ENCODE results near the gene RNF212B.
A peak's percentile ranks its signal among the peaks of the same experiment; 100 is the strongest.
"Not testable (repeated sequence)": the region's sequence is repeated elsewhere in the genome, so short reads cannot be mapped to it uniquely, and the experiment has no call there.

Gene RNF212B

DNA sequence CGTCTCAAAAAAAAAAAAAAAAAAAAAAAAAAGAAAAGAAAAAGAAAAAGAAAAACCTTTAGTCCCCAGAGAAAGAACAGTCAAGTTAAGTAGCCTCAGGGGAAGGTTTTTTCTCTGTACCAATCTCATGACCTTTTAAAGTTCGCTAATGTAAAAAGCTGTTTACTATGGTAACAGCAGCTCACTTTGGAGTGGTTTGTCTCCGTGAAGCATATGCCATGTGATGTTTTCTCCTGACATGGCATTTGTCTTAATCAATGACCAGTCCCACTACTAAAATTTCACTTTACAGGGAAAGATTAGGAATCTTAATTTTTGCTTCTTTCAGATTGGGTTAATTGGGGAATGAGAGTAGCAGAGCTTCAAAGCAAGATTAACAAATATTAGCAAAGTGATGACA lies 4.3 kb downstream of the RNF212B start:
- DNase-seq (ENCODE audit: low read depth in 2 of 2): no peak

GRCh38 chr14:23243066-23243465 lies 5.3 kb downstream of the RNF212B start:
- no peak for DNase-seq (ENCODE audit: low read depth in 2 of 2)

DNA sequence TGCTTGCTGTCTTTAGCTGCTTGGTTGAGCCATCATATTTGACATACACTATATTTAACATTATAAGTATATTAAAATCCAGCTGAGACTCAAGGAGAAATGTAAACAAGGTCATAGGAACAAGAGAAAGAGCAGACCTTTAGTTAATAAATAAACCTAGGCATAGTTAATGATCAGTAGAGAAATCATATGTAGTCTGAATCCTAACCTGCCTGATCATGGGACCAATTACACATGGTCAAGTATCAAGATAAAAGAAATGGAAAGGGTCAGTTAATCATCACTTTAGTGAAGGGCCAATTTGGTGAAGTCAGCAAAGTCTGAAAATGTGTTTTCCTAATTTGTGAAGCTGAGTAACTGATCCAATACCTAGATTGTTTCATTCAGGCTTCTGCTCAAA lies 7.5 kb downstream of the RNF212B start:
- no peak for DNase-seq (ENCODE audit: low read depth in 2 of 2)

DNA sequence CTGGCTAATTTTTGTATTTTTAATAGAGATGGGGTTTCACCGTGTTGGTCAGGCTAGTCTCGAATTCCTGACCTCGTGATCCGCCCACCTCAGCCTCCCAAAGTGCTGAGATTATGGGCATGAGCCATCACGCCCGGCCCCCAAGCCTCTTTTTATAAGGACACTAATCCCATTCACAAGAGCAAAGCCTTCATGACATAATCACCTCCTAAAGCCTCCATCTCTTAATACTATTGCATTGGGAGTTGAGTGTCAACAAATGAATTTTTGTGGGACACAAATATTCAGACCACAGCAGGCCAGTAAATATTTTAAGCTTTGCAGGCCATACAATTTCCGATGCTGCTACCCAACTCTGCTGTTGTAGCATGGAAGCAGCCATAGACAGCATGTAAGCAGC lies 10.9 kb downstream of the RNF212B start:
- DNase-seq (ENCODE audit: low read depth in 2 of 2): no peak

GRCh38 chr14:23249824-23250223 lies 12.1 kb downstream of the RNF212B start:
- no peak for DNase-seq (ENCODE audit: low read depth in 2 of 2)

DNA sequence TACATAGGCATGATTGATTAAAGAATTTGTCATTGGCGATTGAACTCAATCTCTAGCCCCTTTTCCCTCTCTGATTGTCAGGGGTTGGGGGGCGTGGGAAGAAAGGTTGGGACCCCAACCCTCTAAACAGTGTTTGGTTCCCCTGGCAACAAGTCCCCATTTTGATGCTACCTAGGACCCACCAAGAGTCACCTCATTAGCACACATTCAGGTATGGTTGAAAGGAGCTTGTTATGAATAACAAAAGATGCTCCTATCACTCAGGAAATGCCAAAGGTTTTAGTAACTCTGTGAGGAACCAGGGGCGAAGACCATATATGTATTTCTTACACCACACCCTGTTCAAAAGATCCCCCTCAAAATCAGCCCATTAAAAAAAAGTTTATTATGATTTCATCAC lies 14.3 kb downstream of the RNF212B start:
- no peak for DNase-seq (ENCODE audit: low read depth in 2 of 2)

DNA sequence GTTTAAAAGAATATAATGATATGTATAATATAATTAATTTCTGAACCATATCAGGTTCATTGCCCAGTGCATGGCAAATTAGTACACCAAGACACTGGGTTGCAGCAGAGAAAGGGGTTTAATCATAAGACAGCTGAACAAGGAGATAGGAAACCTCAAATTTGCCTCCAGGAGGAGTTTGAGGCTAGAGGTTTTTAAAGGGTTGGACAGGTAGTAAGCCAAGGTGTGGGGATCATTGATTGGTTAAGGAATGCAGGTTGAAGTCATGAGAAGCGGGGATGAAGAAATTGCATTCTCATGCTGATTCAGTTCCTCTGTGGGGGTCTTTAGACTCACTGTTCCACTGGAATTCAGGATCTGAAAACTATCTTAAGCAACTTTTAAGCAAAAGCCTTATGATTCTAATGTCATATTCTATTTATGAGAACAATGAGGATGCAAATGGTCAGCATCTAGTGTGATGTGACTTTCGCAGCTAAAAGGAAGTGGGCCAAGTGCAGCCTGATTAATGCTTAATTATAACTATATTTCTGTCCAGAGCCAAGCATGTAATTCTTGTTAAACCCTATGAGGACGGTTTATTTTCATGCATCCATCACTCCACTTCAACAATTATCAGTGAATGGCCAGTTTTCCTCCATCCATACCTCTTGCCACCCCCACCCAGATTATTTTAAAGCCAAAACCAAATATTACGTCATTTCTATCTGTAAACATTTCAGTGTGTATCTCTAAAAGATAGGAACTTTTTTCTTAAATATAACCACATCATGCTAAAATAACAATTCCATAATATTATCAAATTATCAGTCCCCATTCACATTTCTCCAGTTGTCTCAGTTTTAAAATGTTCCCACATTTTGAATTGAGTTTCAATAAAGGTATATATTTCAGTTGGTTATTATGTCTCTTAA lies 14.9 kb downstream of the RNF212B start:
- no peak for DNase-seq (ENCODE audit: low read depth in 2 of 2)

GRCh38 chr14:23258256-23258655 lies 20.5 kb downstream of the RNF212B start:
- no peak for DNase-seq (ENCODE audit: low read depth in 2 of 2)

DNA sequence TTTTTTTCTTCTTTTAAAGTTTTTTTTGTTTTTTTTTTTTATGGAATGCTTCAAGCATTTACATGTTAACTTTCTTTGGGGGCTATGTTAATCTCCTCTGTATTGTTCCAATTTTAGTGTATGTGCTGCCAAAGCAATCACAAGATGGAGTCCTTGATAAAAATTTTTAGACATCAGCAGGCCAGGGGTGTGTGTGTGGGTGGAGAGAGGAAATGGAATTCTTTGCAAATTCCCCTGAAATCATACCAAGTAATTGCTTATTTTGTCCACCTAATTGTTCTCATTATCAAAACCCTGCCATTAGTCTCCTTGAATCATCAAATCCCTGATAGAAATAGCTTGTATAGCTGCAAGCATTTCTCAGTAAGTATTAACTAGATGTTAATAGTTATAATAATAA lies 21.7 kb downstream of the RNF212B start:
- DNase-seq (ENCODE audit: low read depth in 2 of 2): no peak

DNA sequence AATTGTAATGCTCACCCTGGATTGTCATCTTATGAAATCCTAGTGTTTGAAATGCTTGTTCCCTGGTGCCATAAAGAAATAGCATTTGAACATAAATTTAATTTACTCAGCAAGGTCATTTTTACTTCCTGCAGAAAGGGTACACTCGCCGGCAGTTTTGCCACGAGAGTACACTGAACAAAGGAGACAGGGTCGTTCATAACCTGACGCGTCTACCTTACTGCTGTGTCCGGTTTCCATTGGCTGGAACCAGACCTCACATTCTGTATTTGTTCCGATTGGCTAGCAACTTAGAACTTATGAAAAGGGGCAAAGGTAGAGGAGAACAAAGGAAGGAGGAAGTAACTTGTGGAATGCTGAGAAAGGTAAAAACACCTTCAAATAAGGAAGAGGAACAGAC lies 23.1 kb downstream of the RNF212B start:
- DNase-seq (ENCODE audit: low read depth in 2 of 2): not testable (repeated sequence)

GRCh38 chr14:23269193-23269592 lies 31.5 kb downstream of the RNF212B start:
- no peak for DNase-seq (ENCODE audit: low read depth in 2 of 2)

DNA sequence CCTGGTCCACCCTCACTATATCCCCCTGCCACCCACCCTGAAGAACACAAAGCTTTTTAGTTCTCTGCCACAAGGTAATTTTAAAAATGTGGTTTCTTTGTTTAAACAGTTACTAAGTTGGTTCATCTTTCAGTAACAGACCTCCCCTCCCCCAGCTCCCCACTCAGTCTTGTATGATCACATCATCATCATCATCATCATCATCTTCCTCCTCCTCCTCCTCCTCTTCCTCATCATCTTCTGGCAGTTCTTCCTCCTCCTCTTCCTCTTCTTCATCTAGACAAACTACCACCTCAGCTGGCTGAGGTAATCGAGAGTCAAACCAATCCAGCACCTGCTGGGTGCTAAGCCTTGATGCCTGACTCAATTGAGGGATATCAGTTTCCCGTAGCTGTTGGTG lies 37.7 kb downstream of the RNF212B start:
- no peak for DNase-seq (ENCODE audit: low read depth in 2 of 2)

GRCh38 chr14:23277189-23277588 lies 39.5 kb downstream of the RNF212B start:
- DNase-seq (ENCODE audit: low read depth in 2 of 2): no peak

- not testable (repeated sequence) for DNase-seq (ENCODE audit: low read depth in 2 of 2)
Measured at GRCh38 chr14:23277928-23278327, 40.2 kb downstream of the RNF212B start.

- DNase-seq (ENCODE audit: low read depth in 2 of 2): no peak
Measured at GRCh38 chr14:23281247-23281646, 43.5 kb downstream of the RNF212B start.

GRCh38 chr14:23284654-23285529 lies 47.2 kb downstream of the RNF212B start:
- DNase-seq (ENCODE audit: low read depth in 2 of 2): no peak

DNA sequence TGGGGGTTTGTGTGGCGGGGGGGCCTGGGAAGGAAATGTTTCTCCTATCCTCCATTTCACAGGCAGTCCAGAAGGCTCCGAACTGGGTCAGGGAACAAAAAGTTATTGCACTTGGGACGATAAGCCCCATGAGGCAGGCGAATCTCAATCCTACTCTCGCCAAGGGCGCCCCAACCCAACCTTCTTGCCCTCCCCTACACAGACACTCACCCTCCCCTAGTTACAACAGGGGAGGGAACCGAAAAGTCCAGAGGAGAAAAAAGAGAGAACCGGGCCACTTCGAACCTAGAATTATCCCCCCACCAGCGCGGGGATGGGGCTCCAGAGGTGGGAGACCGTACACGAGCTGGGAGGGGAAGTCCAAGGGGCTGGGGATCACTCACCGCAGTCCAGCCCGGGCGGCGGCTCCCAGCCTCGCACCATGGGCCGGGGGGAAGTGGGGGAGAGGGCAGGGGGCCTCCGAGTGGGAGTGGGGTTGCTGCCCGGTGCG lies 47.8 kb downstream of the RNF212B start:
- DNase-seq (ENCODE audit: low read depth in 2 of 2): no peak

DNA sequence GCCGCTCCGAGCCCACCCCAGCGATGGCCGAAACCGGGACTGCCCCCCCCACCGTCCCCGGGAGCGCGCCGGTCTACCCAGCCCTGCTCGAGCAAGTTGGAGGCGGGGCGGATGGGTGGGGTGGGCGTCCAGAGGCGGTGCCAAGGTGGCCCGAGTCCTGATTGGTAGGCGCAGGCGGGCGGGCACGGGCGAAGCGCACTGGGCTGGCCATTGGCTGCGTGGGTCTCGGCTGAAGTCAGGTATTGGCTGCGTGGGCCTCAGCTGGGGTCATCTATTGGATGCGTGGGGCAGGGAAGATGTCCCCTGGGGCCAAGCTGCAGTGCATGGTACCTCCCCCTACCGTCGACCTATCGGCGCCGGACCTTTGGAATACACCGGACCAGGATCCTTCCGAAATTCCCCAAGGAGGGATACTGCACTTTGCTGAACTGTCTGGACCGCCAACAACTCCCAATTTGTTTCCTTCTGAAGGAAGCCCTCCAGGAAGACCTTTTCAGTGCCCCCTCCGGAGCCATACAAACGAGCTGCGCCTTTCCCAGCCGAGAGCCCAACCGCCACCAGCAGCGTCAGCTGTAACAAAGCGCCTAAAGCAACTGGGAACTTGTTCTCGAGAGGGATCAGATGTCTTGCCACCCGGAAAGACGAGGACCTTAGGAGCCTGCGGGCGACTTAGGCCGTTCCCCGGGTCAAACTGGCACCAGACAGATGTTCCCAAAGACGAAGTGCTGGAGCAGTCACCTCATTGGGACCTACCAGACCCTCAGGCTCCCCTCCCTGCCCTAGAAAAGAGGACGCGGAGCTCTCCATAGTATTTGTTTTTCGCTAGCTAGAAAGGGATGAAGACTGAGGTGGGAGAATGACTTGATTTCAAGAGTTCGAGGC lies 48.5 kb downstream of the RNF212B start, which contains the start of gene HOMEZ:
Gene HOMEZ (minus strand): TSS at position 113 of the 882 bp plus-strand sequence. CDS start 180 bp downstream, outside the sequence.
- peak; percentile 94 to 96 for DNase-seq (ENCODE audit: low read depth in 2 of 2)

- DNase-seq (ENCODE audit: low read depth in 2 of 2): no peak
Measured at GRCh38 chr14:23286902-23287479, 49.3 kb downstream of the RNF212B start.

DNA sequence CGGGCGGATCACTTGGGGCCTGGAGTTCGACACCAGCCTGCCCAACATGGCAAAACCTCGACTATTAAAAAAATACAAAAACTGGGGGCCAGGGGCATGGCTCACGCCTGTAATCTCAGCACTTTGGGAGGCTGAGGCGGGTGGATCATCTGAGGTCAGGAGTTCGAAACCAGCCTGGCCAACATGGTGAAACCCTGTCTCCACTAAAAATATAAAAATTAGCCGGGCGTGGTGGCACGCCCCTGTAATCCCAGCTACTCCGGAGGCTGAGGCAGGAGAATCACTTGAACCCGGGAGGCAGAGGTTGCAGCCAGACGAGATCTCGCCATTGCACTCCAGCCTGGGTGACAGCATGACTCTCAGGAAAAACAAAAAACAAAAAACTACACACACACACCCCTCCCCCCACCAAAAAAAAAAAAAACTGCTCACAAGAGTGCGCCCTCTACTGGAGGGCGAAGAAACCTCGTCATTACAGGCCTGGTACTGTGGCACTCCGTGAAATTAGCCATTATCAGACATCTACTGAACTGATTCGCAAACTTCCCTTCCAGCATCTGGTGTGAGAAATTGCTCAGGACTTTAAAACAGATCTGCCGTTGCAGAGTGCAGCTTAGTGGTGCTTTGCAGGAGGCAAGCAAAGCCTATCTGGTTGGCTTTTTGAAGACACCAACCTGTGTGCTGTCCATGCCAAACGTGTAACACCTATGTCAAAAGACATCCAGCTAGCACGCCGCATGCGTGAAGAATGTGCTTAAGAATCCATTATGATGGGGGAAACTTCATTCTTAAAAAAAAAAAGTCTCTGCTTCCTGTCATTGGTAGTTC lies 57.2 kb downstream of the RNF212B start:
- DNase-seq (ENCODE audit: low read depth in 2 of 2): no peak
